ENCODE data around the gene ARMC12. TPM values are rescaled to one million over a fixed set of nuclear protein-coding genes. Genes with fewer than 3 reads are reported as not detected.
"Not testable (repeated sequence)": the region's sequence is repeated elsewhere in the genome, so short reads cannot be mapped to it uniquely, and the experiment has no call there.

ARMC12 gene, protein sequence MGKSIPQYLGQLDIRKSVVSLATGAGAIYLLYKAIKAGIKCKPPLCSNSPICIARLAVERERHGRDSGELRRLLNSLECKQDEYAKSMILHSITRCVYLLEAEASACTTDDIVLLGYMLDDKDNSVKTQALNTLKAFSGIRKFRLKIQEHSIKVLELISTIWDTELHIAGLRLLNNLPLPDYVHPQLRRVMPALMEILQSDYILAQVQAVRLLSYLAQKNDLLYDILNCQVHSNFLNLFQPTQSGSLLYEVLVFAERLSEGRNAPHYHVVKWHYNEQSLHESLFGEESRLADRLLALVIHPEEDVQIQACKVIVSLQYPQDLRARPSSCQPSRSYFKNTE
- 0.33 TPM in 1 of 2 replicates, not detected in the other for total RNA-seq (2014; rRNA removed; shearing (Covaris generic))

DNA sequence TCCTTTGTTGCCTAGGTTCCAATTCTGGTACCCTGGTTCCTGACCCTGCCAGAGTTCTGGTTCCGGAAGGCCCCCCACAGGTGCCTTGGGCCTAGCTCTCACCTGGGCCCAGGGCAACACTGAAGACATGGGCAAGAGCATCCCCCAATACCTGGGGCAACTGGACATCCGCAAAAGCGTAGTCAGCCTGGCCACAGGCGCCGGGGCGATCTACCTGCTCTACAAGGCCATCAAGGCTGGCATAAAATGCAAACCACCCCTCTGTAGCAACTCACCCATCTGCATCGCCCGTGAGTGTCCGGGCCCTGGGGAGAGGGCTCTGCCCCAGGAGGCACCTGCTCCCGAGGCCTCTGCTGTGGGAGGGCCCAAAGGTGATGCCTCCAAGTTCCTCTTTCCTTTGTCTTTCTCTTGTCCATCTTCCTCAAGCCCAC, at the start of gene ARMC12:
Gene ARMC12, plus strand, starts transcription at position 51 of the 431 bp plus-strand sequence. Its CDS starts 77 bp downstream, at position 128.
- DNase-seq (ENCODE audit: low spot score) = no peak

- DNase-seq (ENCODE audit: low spot score) = peak; percentile 17
These were observed 48.9 kb upstream of the ARMC12 start for GRCh38 chr6:35687658-35688604.

DNA sequence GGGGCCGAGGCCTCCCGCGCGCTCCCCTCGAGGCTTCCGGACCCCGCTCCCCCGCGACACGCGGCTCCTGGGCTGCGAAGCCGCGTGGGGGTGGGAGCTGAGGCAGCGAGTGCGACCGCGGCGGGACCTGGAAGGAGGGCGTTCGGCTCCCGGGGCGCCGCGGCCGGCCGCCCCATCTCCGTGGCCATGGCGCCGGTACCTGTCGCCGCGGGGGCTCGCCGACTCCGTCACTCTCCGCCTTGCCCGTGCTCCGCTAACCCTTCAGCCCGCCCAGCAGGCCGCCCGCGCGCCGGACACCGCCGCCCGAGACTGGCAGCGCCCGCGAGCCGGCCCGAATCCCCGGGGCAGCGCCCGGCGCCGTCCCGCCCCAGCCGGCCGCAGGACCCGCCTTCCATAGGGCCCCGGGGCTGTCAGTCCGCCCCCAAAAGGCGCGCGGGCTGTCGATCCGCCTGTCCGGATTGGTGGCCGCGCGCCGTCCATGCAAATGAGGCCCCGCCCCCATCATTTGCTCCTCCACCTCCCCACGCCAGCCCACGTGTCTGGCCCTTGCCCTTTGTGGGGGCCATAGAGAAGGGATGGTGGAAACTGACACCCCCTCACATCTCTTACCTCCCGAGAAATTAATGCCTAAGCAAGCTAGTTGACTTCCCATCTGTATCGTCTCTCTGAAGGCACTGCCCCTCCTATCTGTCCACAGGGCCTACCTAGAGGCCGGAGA, 48.1 kb upstream of the ARMC12 start, which contains the start of gene FKBP5:
Gene FKBP5, minus strand, starts transcription at position 311 of the 718 bp plus-strand sequence. CDS start 46,091 bp downstream, outside the sequence.
- peak; percentile 67 for DNase-seq (ENCODE audit: low spot score)

GRCh38 chr6:35690006-35690405, 46.8 kb upstream of the ARMC12 start:
- DNase-seq (ENCODE audit: low spot score) = not testable (repeated sequence)

DNA sequence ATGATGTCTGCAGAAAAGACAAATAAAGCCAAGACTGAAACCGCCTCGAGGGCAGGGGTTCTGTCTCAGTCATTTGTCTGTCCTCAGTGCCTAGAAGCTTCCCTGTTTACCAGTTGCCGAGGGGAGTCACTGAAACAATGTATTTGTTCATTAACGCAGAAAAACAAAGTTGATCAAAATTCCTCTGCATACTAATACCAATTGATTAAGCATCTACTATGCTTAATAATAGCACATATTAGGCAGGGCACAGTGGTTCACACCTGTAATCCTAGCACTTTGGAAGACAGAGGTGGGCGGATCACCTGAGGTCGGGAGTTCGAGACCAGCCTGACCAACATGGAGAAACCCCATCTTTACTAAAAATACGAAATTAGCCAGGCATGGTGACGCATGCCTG, 46.3 kb upstream of the ARMC12 start:
- DNase-seq (ENCODE audit: low spot score) = no peak

GRCh38 chr6:35691027-35691824, 45.6 kb upstream of the ARMC12 start:
- DNase-seq (ENCODE audit: low spot score) = no peak

DNA sequence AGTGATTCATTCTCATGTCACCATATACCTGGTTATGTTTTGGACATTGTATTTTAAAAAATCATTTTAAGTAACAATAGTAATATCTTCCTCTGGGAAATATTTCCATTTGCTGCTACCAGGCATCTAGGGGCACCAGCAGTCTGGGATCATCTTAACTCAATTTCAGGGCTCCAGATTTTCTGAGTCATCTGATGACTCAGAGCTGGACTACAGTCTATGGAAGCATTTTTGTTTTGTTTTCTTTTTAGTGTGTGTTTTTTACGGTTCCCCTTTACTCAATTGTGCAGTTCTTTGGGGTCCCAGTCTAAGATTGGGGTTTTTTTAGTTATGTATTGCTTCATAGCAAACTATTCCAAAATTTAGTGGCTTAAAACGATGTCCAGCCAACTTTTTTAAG, 42.4 kb upstream of the ARMC12 start:
- DNase-seq (ENCODE audit: low spot score) = no peak

- not testable (repeated sequence) for DNase-seq (ENCODE audit: low spot score)
These were observed 38.4 kb upstream of the ARMC12 start for GRCh38 chr6:35698430-35698829.

GRCh38 chr6:35698858-35699257, 38.0 kb upstream of the ARMC12 start:
- DNase-seq (ENCODE audit: low spot score) = no peak

GRCh38 chr6:35703554-35703953, 33.3 kb upstream of the ARMC12 start:
- DNase-seq (ENCODE audit: low spot score) = no peak

DNA sequence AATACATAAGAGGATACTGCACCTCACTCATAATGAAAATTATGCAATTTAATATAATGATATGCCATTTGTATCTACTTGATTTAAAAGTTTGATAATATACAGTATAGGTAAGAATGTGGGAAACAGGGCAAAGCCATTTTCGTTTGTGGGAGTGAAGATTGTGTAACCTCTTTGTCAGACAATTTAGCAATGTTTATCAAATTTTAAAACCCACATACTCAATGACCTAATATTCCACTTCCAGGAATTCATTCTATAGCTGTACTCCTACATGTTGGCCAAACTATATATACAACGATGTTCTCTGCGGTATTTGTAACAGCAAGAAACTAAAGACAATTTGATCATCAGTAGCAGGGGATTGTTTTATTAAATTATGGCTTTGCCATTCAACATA, 30.4 kb upstream of the ARMC12 start:
- DNase-seq (ENCODE audit: low spot score) = no peak

GRCh38 chr6:35707714-35708407, 29.0 kb upstream of the ARMC12 start:
- DNase-seq (ENCODE audit: low spot score) = no peak

GRCh38 chr6:35708585-35708984, 28.2 kb upstream of the ARMC12 start:
- DNase-seq (ENCODE audit: low spot score) = no peak

DNA sequence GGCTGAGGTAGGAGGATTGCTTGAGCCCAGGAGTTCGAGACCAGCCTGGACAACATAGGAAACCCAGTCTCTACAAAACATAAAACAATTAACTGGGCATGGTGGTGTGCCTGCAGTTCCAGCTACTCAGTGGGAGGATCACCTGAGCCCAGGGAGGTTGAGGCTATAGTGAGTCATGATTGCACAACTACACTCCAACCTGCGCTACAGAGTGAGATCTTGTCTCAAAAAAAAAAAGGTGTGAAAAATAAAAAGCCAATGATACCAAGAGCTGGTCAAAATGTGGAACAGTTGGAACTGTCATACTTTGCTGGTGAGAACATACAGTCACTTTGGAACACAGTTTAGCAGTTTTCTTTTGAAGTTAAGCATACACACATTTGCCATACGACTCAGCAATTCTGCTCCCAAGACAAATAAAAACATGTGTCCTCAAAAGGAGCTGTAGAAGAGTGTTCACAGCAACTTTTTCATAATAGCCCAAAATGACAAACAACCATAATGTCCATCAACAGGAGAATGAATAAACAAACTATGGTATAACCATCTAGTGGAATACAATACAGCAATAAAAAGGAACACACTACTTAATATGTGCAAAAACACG, 26.5 kb upstream of the ARMC12 start:
- DNase-seq (ENCODE audit: low spot score) = no peak

DNA sequence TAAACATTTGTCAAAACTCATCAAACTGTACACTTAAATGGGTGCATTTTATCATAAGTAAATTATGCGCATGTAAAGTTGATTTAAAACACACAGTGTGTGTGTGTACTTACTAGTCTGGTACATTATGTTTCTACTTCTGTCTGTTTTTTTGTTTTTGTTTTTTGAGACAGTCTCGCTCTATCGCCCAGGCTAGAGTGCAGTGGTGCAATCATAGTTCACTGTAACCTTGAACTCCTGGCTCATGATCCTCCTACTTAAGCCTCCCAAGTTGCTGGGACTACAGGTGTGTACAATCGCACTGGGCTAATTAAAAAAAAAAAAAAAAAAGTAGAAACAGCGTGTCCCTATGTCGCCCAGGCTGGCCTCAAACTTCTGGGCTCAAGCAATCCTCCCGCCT, 25.1 kb upstream of the ARMC12 start:
- DNase-seq (ENCODE audit: low spot score) = no peak

- DNase-seq (ENCODE audit: low spot score) = no peak
These were observed 23.6 kb upstream of the ARMC12 start for GRCh38 chr6:35713006-35713767.

GRCh38 chr6:35716798-35717197, 20.0 kb upstream of the ARMC12 start:
- DNase-seq (ENCODE audit: low spot score) = no peak

- DNase-seq (ENCODE audit: low spot score) = no peak
These were observed 19.1 kb upstream of the ARMC12 start for GRCh38 chr6:35717449-35718374.
